HCT116 (cell line): ENCODE measurements around the gene HSPG2. TPM values are rescaled to one million over a fixed set of nuclear protein-coding genes. Genes with fewer than 3 reads are reported as not detected.

ENCODE experiments used
- ATAC-seq: fragments of 200-7000 bp; cut with Tn5 transposase; 2 replicates; pipeline ENCODE4 v1.9.1; 2020; ENCODE audit warnings: mild to moderate bottlenecking, moderate library complexity
- BruUV-seq: library from RNA; stranded (reverse); fragments of 400-500 nt; replicated peaks from 2 replicates; lab custom pipeline; 2021; lab: Mats Ljungman, UMichigan
- CTCF ChIA-PET: fragments of 300-600 bp; sonication (Branson Sonifier 250); formaldehyde crosslinking; loops from one replicate; lab custom pipeline; 2021; ENCODE audit warnings: antibody characterized with exemption; lab: Charles Lee
- POLR2A ChIA-PET: fragments of 300-600, 350-600 bp; sonication (Branson Sonifier 250); formaldehyde crosslinking; loops from one replicate; lab custom pipeline; 2021; ENCODE audit warnings: antibody characterized with exemption; lab: Charles Lee
- RAD21 ChIA-PET, 2 experiments: fragments of 300-600 bp; sonication (Branson Sonifier 250); formaldehyde crosslinking; loops; one replicate each; lab custom pipeline; 2023; ENCODE audit warnings: low total read pairs in 2 of 2; ENCODE audit not compliant: uncharacterized antibody in 2 of 2, unreplicated experiment in 2 of 2, low non-redundant PET in 1 of 2; lab: Charles Lee
- DNase-seq: peaks from one replicate; pipeline ENCODE4 v3.0.0-alpha.2; 2010; ENCODE audit warnings: low read depth, low spot score
- H2AFZ ChIP-seq: fragments of 200-600 bp; shearing (Covaris generic), sonication (generic); 2 replicates; pipeline ENCODE4 v1.6.1; 2017; ENCODE audit warnings: low read depth, mixed run types, mixed read lengths, antibody characterized with exemption, low read length; ENCODE audit not compliant: poor library complexity, severe bottlenecking
- H3K27ac ChIP-seq: 2 replicates; pipeline ENCODE4 v1.5.1; 2012; ENCODE audit warnings: low read depth, low read length
- H3K27me3 ChIP-seq: fragments of 200-600 bp; sonication (generic); 2 replicates; pipeline ENCODE4 v1.6.1; 2016; ENCODE audit warnings: mixed run types, low read length, mixed read lengths; ENCODE audit not compliant: insufficient read depth
- H3K36me3 ChIP-seq, 2 experiments: fragments of 200-500 bp in 1 of 2; fragments of 200-600 bp in 1 of 2; sonication (Bioruptor generic) in 1 of 2; sonication (generic) in 1 of 2; 2 replicates each; pipeline versions ENCODE4 v1.5.1 to v1.6.1; 2014 to 2016; ENCODE audit warnings: low read length in 2 of 2, inconsistent platforms in 1 of 2, mixed read lengths in 1 of 2, mixed run types in 1 of 2; ENCODE audit not compliant: insufficient read depth in 2 of 2, control insufficient read depth in 1 of 2
- H3K4me1 ChIP-seq, 2 experiments: fragments of 200-600 bp in 1 of 2; sonication (generic) in 1 of 2; 2 replicates each; pipeline versions ENCODE4 v1.5.1 to v1.6.1; 2012 to 2017; ENCODE audit warnings: low read length in 2 of 2, inconsistent platforms in 1 of 2, mild to moderate bottlenecking in 1 of 2, mixed read lengths in 1 of 2, mixed run types in 1 of 2, moderate library complexity in 1 of 2; ENCODE audit not compliant: insufficient read depth in 2 of 2, control insufficient read depth in 1 of 2
- H3K4me2 ChIP-seq: fragments of 200-600 bp; sonication (generic); 2 replicates; pipeline ENCODE4 v1.6.1; 2017; ENCODE audit warnings: mixed run types, low read length, mixed read lengths
- H3K4me3 ChIP-seq, 2 experiments: fragments of 200-600 bp in 1 of 2; sonication (generic) in 1 of 2; replicated peaks in 1 of 2; 2 replicates each; pipeline ENCODE4 v1.5.1; 2011 to 2016; ENCODE audit warnings: low read length in 2 of 2, control low read depth in 1 of 2, low read depth in 1 of 2, mild to moderate bottlenecking in 1 of 2, mixed read lengths in 1 of 2, mixed run types in 1 of 2
- H3K79me2 ChIP-seq: fragments of 200-600 bp; sonication (generic); 2 replicates; pipeline ENCODE4 v1.6.1; 2017; ENCODE audit warnings: mild to moderate bottlenecking, mixed run types, low read length, moderate library complexity, mixed read lengths; ENCODE audit not compliant: insufficient read depth
- H3K9ac ChIP-seq: fragments of 200-600 bp; sonication (generic); 2 replicates; pipeline ENCODE4 v1.6.1; 2016; ENCODE audit warnings: low read length, mixed read lengths
- H3K9me2 ChIP-seq: fragments of 200-600 bp; sonication (generic), shearing (Covaris generic); 2 replicates; pipeline ENCODE4 v1.6.1; 2017; ENCODE audit warnings: mixed run types, mild to moderate bottlenecking, moderate library complexity; ENCODE audit not compliant: insufficient read depth
- H3K9me3 ChIP-seq, 2 experiments: fragments of 200-500 bp in 1 of 2; fragments of 200-600 bp in 1 of 2; sonication (Bioruptor generic) in 1 of 2; sonication (generic) in 1 of 2; 2 replicates each; pipeline ENCODE4 v1.6.1; 2014 to 2017; ENCODE audit warnings: low read length in 2 of 2, mixed read lengths in 2 of 2, inconsistent platforms in 1 of 2, low read depth in 1 of 2, mild to moderate bottlenecking in 1 of 2, mixed run types in 1 of 2, moderate library complexity in 1 of 2; ENCODE audit not compliant: control insufficient read depth in 1 of 2, insufficient read depth in 1 of 2
- H4K20me1 ChIP-seq: fragments of 200-600 bp; sonication (generic), shearing (Covaris generic); 2 replicates; pipeline ENCODE4 v1.6.1; 2017; ENCODE audit warnings: mixed run types, mild to moderate bottlenecking, moderate library complexity; ENCODE audit not compliant: insufficient read depth
- CBX3 ChIP-seq: IDR thresholded peaks from 2 replicates; pipeline ENCODE4 v1.6.1; 2012; ENCODE audit warnings: low read depth
- CEBPB ChIP-seq: IDR thresholded peaks from 2 replicates; pipeline ENCODE4 v1.6.1; 2012; ENCODE audit warnings: low read depth
- EZH2 ChIP-seq: fragments of 200-600 bp; sonication (generic); IDR thresholded peaks from 2 replicates; pipeline ENCODE4 v1.6.1; 2017; ENCODE audit warnings: antibody characterized with exemption, mixed run types
- FOSL1 ChIP-seq: IDR thresholded peaks from 2 replicates; pipeline ENCODE4 v1.6.1; 2012; ENCODE audit warnings: low read depth
- POLR2A ChIP-seq: IDR thresholded peaks from 2 replicates; pipeline ENCODE4 v1.7.0; 2011; ENCODE audit warnings: borderline replicate concordance; ENCODE audit not compliant: insufficient read depth, insufficient read length; ENCODE audit errors: extremely low read depth
- RAD21 ChIP-seq: IDR thresholded peaks from 2 replicates; pipeline ENCODE4 v1.6.1; 2012; ENCODE audit warnings: low read depth, mild to moderate bottlenecking
- SRF ChIP-seq: IDR thresholded peaks from 2 replicates; pipeline ENCODE4 v1.6.1; 2012; ENCODE audit warnings: low read depth
- TCF7L2 ChIP-seq: IDR thresholded peaks from 2 replicates; pipeline ENCODE4 v1.7.0; 2011; ENCODE audit warnings: borderline replicate concordance, inconsistent platforms; ENCODE audit not compliant: insufficient read depth, insufficient read length; ENCODE audit errors: extremely low read depth
- YY1 ChIP-seq: IDR thresholded peaks from 2 replicates; pipeline ENCODE4 v1.6.1; 2011; ENCODE audit warnings: low read length, low read depth, moderate library complexity, mild to moderate bottlenecking; ENCODE audit not compliant: insufficient replicate concordance; ENCODE audit errors: extremely low read depth
- intact Hi-C: fragments of 100-400 bp; cut with micrococcal nuclease; formaldehyde crosslinking; loops from 2 replicates; pipeline ENCODE4 v1.10.0; 2022
- total RNA-seq: library from RNA; stranded (reverse); gene quantifications from one replicate; pipeline ENCODE4 v1.2.1, GENCODE V29; 2021; ENCODE audit not compliant: unreplicated experiment
- TF ChIP-seq, protein P1 (sequence below): IDR thresholded peaks from 2 replicates; pipeline ENCODE4 v1.6.1; 2011; ENCODE audit warnings: mild to moderate bottlenecking, low read length, moderate library complexity; ENCODE audit not compliant: insufficient replicate concordance; ENCODE audit errors: extremely low read depth

Gene HSPG2
- total RNA-seq, 1 experiment from 2014 or later = 55.7 TPM

DNA sequence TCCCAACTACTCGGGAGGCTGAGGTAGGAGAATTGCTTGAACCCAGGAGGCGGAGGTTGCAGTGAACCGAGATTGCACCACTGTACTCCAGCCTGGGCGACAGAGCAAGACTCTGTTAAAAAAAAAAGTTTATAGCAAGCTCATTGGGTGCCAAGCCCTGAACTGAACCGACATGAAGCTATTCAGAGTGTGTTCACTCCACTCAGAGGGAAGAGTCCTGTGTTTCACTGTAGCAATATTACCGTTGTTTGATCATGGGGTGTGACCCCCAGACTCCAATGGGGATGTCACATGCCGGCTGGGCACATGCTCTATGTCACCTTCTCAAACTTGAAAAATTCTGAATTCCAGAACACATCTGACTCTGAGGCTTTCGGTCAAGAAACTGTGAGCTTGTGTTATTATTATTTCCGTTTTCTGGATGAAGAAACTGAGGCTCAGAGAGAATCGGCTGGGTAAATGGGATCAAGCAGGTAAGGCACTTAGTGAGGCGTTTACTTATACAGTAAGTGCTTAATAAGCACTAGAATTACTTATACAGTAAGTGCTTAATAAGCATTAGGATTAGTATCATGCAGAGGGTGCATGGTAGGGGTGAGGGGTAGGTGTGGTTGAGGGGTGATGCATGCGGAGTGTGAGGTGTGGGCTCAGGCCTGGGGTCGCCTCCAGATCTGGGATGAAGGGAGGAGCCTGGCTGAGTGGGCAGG is 36.2 kb downstream of the HSPG2 start (continued):
- TF ChIP-seq SRF (no peak), POLR2A (no peak), EZH2 (no peak), TCF7L2 (no peak), CEBPB (no peak), RAD21 (no peak), CBX3 (no peak), YY1 (no peak)
- TF ChIP-seq, protein P1, sequence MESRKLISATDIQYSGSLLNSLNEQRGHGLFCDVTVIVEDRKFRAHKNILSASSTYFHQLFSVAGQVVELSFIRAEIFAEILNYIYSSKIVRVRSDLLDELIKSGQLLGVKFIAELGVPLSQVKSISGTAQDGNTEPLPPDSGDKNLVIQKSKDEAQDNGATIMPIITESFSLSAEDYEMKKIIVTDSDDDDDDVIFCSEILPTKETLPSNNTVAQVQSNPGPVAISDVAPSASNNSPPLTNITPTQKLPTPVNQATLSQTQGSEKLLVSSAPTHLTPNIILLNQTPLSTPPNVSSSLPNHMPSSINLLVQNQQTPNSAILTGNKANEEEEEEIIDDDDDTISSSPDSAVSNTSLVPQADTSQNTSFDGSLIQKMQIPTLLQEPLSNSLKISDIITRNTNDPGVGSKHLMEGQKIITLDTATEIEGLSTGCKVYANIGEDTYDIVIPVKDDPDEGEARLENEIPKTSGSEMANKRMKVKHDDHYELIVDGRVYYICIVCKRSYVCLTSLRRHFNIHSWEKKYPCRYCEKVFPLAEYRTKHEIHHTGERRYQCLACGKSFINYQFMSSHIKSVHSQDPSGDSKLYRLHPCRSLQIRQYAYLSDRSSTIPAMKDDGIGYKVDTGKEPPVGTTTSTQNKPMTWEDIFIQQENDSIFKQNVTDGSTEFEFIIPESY = no peak

DNA sequence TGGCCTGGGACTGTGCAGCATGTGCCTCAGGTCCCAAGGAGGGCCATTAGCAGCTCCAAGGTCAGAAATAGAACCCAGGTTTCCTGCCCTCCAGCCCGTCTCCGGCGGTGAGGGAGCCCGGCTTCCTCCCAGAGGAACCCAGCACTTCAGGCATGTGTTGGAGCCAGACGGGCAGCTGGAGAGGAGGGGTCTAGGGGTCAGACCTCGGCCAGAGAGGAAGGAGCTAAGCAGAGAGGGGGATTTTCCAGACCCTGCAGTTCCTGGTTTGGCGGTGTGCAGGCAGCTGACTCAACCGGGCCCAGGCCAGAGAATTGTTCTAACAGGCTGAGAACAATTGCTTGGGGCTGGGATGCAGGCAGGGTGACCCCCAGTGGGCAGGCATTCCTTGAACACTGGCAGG is 37.1 kb downstream of the HSPG2 start:
- no peaks in the 10 kb centered on the region for H3K9me3 ChIP-seq
- H3K27me3 ChIP-seq = no peaks in the 10 kb centered on the region
- ChIA-PET POLR2A (no interaction called here), RAD21 (no interaction called here), CTCF (no interaction called here)
- intact Hi-C loops = no loop called here
- BruUV-seq = no TSS peak
- H3K27ac ChIP-seq = no peak overlapping the region
- no peak for DNase-seq
- no peak overlapping the region for H2AFZ ChIP-seq
- H3K4me3 ChIP-seq = no peak overlapping the region
- no peaks in the 10 kb centered on the region for H3K9me2 ChIP-seq
- no peak overlapping the region for H3K4me2 ChIP-seq
- no peak overlapping the region for H3K9ac ChIP-seq
- no peaks in the 10 kb centered on the region for H3K79me2 ChIP-seq
- no peaks in the 10 kb centered on the region for H4K20me1 ChIP-seq
- H3K4me1 ChIP-seq = peaks cover 0 to 7% of the 10 kb centered on the region in 2 experiments; a peak in 3 of 4 replicates
- no peak for ATAC-seq
- TF ChIP-seq FOSL1 = no peak
- no peak for TF ChIP-seq POLR2A
- H3K36me3 ChIP-seq = no peaks in the 10 kb centered on the region
